Measurements from ENCODE around the gene ADARB1.

The ADARB1 gene

DNA sequence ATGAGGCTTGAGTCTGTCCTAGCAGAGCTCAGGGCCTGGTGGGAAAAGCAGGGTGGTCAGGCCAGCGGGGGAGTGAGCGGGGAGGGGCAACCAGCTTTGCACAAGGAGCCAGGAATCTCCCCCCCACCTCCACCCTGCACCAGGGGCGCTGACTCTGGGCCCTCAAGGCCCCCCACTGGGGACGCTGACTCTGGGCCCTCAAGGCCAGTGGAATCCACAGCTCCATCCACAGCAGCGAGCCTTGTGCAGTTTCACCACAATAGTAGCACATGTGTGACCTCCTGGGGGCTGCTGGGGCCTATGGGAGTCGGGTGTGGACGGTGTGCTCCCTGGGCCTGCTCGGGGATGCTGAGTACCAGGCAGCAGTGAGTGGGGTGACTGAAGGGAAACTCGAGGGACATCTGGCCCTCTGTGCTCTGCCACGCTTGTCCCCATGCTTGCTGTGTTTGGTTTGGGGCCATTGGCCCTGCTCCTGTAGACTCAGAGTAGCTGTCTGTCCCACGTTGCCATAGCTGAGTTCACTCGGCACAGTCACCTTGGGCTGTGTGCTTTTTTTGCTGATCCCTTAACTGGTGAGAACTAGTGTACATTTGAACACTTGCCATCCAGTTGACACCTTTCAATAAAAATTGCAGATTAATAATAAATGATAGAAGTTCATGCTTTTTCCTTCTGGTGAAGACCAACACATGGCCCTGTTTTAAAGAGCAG, 89.2 kb downstream of the ADARB1 start:
- DNase-seq (ENCODE audit: low read depth in 2 of 3, low spot score in 1 of 3): no peak

DNA sequence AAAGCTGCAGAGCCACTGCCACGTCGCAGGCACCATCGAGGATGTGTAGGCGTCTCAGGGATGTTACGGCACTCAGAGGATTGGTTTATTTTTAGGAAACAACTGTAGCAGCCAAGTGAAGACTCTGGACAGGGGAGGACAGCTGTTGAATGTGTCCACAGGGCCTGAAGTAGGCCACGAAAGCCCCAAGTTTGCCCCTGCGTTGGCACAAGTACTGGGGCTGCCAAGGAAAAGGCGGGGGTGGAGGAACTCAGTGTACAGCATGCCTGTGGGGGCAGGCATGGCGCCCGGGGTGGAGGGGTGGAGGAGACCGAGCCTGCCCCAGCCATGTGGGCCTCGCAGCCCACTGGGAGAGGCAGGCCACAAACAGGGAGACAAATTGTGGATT, 89.7 kb downstream of the ADARB1 start:
- DNase-seq (ENCODE audit: low read depth in 2 of 3, low spot score in 1 of 3): no peak

DNA sequence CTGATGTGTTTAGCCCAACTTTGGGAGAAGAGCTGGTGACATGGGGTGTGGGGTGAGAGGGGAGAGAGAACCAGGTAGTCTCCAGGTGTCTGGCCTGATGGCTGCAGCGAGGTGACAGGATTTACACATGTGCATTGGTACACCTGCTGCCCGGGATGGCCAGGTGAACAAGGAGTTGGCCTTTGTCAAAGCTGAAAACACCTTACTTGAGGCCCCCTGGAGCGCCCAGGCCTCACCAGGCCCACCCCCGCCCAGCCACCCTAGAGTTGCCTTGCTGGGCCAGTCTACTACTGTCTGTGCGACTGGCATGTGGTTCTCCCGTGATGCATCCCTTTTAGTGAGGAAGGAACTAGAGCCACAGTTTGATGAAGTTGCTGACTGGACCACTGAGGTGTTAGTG, 90.5 kb downstream of the ADARB1 start:
- no peak for DNase-seq (ENCODE audit: low read depth in 2 of 3, low spot score in 1 of 3)

DNA sequence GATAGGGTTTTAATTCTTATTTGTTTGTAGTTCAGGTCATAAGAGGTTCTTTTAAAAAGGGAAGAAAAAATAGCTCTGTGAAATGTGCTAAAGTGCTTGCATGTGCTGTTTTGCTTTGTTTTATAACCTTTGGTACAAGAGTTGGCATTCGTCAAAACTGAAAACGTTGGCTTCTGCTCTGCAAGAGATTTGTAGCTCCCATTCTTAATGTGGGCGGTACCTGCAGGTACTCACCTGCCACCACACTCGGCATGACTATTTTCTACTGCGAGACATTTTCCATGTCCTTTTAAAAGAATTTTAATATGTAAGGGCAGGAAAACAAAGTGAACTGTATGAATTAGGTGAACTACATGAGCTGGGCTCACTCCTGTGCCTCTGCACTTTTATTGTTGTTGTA, 92.6 kb downstream of the ADARB1 start:
- no peak for DNase-seq (ENCODE audit: low read depth in 2 of 3, low spot score in 1 of 3)

DNA sequence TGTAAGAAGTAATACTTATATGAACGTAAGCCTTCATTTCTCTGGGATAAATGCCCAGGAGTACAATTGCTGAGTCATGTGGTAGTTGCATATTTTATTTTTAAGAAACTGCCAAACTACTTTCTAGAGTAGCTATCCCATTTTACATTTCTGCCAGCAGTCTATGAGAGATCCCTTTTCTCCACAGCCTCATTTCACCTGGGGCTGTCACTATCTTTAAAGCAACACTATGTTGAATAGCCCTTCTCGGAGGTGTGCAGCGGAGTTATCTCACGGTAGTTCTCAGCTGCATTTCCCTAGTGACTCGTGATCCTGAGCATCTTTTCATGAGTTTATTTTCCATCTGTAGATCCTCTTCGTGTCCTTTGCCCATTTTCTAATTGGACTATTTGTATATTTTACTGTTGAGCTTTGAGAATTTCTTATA, 93.4 kb downstream of the ADARB1 start:
- no peak for DNase-seq (ENCODE audit: low read depth in 2 of 3, low spot score in 1 of 3)

DNA sequence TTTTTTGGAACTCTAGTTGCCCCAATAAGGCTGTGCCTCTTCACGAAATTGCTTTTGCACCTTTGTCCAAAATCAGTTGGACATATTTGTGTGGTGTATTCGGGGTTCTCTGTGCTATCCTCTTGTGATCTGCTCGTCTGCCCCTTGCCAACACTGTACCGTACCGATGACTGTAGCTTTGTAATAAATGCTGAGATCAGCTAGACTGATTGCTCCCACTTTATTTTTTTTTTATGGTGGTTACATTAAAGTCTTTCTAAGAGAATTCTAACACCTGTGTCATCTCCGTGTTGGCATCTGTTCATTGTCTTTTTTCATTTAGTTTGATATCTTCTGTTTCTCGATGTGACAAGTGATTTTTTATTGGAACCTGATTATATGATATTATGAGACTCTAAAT, 94.1 kb downstream of the ADARB1 start:
- DNase-seq (ENCODE audit: low read depth in 2 of 3, low spot score in 1 of 3): no peak

DNA sequence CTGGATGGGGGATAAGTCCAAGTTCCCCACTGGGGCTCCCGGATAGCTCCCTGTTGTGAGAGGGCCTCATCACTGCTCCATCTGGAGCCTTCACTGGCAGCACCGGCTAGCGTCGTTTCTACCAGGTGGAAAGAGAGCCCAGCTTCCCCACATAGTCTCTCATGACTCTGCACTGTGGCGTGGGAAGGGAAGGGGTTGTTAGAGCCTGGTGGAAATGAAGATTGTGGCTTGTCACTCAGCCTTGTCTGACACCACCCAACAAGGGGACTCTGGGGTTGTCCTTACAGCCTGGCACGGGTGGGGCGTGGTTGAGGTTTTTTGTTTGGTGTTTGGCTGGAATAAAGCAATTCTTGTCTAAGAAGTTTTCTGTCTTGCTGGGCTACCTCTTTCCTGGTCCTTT, 94.6 kb downstream of the ADARB1 start:
- no peak for DNase-seq (ENCODE audit: low read depth in 2 of 3, low spot score in 1 of 3)

DNA sequence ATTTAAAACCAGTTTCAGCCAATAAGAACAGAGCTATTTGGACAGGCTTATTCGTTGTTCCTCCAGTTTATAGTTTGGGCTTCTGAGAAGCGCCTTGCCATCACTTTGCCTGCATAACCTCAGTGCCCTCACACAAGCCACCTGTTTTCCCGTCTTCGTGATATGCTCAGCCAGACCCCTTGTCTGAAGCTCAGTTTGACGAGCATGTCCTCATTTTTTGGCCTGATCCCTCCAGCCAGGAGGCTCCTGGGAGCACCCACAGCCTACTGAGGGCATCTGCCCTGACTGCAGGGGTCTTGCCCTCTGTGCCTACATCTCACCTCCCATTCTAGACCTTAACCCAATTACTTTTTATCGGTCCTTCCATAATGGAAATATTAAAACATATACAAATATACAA, 95.3 kb downstream of the ADARB1 start:
- no peak for DNase-seq (ENCODE audit: low read depth in 2 of 3, low spot score in 1 of 3)

DNA sequence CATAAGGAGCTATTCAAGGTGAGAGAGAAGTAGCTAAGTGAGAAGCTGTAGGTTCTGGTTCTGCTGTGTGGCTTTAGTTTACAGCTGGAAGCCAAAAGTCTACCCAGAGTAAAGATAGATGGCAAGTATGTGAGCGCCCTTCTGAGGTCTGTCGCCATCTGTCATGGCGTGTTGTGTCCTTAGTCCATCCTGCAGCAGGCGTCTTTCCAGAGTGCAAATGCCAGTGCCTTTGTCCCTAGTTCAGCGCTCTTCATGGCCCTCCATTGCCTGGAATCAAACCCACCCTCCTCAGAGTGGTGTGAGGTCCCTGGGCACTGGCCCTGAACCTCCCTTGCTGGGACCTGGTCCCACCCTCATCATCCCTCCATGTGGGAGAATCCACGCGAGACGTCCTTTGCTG, 96.6 kb downstream of the ADARB1 start:
- DNase-seq (ENCODE audit: low read depth in 2 of 3, low spot score in 1 of 3): no peak

DNA sequence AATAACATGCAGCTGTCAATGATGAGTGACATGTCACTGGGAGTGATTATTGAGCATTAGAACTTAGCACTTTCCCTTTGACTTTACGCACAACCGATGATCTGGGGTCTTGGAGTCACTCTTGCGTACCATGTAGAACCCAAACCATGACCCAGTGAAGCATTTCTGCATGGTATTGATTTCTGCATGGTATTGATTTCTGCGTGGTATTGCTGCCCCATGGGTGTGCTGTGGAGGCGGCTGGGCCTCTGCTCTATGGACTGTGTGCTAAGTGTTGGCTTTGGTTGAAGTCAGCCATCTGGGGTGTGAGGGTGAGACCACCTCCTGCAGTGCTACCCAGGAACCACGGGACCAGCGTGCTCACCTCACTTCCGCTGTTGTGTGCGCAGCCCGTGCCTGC, 98.0 kb downstream of the ADARB1 start:
- DNase-seq (ENCODE audit: low read depth in 2 of 3, low spot score in 1 of 3): no peak

DNA sequence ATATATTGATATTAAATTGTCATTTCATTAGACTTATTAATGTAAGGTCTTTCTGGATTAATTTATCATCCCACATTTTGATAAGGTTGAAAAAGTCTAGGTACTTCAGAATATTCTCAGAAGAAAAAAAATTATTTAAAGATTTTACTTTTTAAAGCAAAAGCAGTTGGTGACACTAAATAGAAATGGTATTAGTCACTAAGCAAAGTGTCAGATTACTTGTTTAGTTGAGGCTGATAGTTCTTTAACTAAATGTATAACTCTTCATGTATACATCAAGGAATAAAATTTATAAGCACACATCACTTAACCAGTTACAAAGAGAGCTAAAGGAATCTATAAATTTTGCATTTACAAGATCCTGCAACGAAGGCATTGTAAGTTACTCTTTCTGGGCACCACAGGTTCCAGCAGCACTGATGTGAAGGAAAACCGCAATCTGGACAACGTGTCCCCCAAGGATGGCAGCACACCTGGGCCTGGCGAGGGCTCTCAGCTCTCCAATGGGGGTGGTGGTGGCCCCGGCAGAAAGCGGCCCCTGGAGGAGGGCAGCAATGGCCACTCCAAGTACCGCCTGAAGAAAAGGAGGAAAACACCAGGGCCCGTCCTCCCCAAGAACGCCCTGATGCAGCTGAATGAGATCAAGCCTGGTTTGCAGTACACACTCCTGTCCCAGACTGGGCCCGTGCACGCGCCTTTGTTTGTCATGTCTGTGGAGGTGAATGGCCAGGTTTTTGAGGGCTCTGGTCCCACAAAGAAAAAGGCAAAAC, 101.1 kb downstream of the ADARB1 start:
- no peak for DNase-seq (ENCODE audit: low read depth in 2 of 3, low spot score in 1 of 3)

DNA sequence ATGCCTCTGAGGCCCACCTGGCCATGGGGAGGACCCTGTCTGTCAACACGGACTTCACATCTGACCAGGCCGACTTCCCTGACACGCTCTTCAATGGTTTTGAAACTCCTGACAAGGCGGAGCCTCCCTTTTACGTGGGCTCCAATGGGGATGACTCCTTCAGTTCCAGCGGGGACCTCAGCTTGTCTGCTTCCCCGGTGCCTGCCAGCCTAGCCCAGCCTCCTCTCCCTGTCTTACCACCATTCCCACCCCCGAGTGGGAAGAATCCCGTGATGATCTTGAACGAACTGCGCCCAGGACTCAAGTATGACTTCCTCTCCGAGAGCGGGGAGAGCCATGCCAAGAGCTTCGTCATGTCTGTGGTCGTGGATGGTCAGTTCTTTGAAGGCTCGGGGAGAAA, 101.8 kb downstream of the ADARB1 start:
- DNase-seq (ENCODE audit: low read depth in 2 of 3, low spot score in 1 of 3): no peak

DNA sequence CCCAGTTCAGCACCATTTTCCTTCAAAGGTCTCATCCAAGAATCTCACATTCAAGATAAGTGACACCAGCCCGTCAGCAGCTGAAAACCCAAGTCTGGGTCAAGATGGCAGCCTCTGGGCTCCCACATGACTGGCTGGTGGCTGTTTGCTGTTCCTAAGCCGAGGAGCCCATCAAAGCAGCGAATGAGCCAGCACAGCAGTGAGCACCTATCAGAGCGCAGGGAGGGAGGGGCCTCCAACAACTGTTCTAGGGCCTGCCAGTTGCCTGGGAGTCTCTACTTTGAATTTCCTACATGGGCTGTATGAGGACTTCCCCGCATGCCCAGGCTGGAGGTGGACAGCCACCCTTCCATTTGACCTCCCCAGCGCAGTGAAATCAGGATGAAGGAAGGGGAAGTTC, 102.7 kb downstream of the ADARB1 start:
- no peak for DNase-seq (ENCODE audit: low read depth in 2 of 3, low spot score in 1 of 3)

DNA sequence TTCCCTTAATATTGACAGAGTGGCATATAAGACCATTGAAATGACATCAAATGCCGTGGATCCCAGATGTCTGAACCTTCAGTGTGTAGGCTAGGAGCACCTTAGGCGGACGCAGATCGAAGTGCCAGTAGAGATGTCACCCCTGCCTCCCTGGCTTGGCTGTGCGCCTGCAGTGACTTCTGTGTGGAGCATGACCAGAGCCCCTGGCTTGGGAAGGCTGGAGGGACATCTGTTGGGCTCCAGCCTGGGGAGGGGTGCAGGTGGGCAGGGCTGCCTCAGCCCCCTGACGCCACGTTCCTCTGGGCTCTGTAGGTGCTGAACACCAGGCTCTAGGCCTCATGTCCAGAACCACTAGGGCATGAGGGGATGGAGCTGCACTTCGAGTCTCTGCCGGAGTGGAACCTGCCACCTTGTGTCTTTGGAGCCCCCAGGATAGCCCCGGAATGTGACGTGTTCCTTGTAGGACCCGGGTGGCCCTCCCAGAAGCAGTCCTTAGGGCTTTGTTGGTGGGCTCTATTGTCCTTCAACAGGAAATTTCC, 103.8 kb downstream of the ADARB1 start:
- DNase-seq (ENCODE audit: low read depth in 2 of 3, low spot score in 1 of 3): no peak

DNA sequence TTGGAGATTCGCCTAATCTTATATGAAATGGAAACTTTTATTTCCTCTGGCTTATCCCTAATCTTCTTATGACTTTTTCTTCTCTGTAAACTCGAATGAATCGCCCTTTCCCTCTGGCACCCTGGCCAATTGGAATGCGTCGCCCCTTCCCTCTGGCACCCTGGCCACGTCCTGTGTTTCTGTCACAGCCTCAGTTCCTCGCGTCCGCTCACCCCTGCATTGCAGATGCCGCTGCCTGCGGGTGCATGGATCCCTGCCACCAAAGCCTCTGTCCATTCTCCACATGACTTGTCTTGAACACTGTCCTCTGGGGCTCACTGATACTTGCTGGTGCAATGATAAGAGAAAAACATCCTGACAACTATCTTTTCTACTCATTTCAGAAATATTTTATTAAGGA, 104.6 kb downstream of the ADARB1 start:
- DNase-seq (ENCODE audit: low read depth in 2 of 3, low spot score in 1 of 3): no peak

DNA sequence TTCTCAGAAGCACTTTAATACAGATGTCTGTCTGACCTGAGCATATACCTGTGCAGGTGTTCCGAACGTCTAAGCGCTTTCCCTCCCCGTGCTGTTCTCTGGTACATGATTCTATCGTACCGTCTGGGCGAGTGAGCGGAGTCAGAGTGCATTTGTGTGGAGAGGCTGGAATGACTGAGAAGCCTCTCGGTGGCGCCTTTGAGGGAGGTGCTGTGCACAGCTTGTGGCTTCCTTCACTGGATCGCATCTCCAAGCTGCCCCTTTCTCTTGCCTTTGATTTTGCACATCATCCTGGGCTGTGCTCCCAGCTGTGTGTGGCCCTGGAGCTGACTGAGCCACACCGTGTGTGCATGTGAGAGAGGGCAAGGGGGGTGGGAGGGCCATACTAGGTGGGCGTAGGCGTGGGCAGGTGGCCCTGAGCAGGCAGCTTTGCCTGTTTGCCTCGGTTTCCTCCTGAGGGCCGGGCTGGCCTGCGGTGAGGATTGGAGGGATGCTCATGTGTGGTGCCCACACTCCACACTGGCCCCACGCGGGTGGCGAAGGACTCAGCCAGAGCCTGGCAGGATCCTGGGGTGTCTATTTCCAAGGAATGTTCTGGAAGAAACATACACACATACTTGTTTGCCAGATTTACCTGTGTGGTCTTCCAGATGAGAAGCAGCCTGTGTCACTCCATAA, 105.3 kb downstream of the ADARB1 start:
- no peak for DNase-seq (ENCODE audit: low read depth in 2 of 3, low spot score in 1 of 3)

DNA sequence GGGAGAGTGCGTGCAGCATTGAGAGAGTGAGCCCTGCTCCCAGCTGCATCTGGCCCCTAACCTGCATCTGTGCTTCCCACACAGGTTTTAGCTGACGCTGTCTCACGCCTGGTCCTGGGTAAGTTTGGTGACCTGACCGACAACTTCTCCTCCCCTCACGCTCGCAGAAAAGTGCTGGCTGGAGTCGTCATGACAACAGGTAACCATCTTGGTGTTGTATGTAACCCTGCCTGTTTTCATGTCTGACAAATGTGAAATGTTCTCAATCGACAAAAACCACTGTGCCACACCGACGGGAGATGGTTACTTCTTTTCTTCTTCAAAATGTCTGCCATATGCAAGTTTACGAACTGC, 105.8 kb downstream of the ADARB1 start:
- no peak for DNase-seq (ENCODE audit: low read depth in 2 of 3, low spot score in 1 of 3)

DNA sequence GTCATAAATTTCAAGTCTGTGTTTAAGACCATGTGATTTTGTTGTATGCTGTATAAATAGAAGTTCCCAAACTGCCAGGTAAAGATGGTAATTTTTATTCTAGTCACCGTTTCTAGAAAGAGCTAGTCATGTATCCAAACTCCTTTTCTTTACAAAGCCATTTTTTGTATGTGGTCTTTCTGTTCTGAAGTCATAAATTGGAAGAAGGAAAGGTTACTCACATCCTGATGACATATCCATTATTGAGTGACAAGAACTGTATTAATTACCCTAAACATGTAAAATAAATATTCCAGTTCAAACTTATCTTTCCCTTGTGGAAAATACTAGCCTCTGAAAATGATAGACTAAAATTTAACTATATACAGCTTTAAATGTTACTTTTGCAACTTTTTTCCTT, 108.6 kb downstream of the ADARB1 start:
- no peak for DNase-seq (ENCODE audit: low read depth in 2 of 3, low spot score in 1 of 3)

DNA sequence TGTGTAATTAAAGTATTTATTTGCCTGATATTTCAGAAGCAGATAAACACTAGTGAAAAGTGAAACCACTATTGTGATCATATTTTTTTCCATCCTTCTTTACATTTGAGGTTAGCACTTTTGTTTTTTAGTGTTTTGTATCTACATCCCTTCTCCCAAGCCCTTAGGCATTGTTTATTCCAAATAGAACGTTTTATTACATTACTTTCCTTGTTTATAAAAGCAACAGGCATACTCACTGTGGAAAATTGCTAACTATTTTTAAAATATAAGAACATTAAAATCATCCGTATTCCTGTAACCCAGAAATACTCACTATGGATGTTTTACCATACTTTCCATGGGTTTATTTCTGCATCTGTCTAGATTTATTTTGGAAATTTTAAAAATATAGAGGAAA, 109.5 kb downstream of the ADARB1 start:
- DNase-seq (ENCODE audit: low read depth in 2 of 3, low spot score in 1 of 3): no peak

DNA sequence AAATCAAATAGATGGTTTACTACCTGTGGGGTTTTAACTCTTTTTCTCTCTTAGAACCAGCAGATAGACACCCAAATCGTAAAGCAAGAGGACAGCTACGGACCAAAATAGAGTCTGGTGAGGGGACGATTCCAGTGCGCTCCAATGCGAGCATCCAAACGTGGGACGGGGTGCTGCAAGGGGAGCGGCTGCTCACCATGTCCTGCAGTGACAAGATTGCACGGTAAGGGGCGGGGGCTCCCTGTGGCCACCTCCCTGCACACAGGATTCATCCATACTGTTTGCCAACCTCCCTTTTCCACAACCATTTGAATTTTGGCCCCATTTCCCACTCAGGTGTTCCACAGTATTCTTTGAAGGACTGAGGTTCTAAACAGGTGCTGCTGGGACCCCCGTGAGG, 110.5 kb downstream of the ADARB1 start:
- DNase-seq (ENCODE audit: low read depth in 2 of 3, low spot score in 1 of 3): no peak

DNA sequence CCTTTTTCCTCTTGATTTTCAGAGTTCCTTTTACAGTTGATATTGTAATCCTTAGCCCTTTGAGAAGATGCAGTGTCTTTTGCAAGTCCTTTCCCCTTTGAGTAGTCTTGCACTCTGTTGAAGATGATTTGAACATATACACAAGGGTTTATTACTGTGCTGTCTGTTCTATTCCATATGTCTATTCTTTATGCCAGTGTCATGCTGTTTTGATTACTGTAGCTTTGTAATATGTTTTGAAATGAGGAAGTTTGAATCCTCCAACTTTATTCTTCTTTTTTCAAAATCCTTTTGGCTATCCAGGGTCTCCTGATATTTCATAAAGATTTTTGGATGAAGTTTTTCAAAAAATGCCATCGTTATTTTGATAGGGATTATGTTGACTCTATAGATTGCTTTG, 112.3 kb downstream of the ADARB1 start:
- DNase-seq (ENCODE audit: low read depth in 2 of 3, low spot score in 1 of 3): no peak

DNA sequence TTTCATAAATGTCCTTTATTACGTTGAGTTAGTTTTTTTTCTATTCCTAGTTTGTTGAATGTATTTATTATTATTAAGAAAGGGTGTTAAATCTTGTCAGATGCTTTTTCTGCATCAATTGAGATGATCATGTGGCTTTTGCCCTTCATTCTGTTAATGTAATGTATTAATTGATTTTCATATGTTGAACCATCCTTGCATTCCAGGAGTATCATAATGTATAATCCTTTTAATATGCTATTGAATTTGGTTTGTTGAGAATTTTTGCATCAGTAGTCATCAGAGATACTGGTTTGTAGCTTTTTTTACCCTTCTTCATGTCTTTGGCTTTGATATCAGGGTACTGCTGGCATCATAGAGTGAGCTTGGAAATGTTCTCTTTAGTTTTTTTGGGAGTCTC, 113.3 kb downstream of the ADARB1 start:
- DNase-seq (ENCODE audit: low read depth in 2 of 3, low spot score in 1 of 3): no peak
